NCI-H187 (cell line): Measurements from ENCODE around the gene OR2B2.
"Not testable (repeated sequence)": the region's sequence is repeated elsewhere in the genome, so short reads cannot be mapped to it uniquely, and the experiment has no call there.

Experiments used
- DNase-seq, 2 experiments: peaks; one replicate each; lab custom pipeline; 2025; lab: John Stamatoyannopoulos, UW

The OR2B2 gene

DNA sequence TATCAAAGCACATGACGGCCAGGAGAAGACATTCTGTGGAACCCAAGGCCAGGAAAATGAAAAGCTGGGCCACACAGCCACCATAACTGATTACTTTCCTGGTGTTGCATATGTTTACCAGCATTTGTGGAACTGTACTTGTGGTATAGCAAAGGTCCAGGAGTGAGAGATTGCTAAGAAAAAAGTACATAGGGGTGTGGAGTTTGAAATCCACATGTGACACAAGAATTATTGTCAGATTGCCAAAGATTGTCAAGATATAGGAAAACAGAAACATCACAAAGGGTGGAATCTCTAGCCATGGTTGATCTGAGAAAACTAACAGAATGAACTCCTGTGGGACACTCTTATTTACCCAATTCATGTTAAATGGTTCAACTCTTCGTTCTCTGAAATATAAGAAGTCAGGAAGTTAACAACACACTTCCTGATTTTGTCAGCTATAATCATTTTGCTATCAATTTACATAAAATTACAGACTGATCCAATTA lies at the start of gene OR2B2:
Gene OR2B2, minus strand, starts transcription at position 441 of the 491 bp plus-strand sequence. Its CDS starts 77 bp downstream, at position 364.
- DNase-seq: no peak

- DNase-seq: no peak
Measured at GRCh38 chr6:27957516-27957915, 45.3 kb upstream of the OR2B2 start.

DNA sequence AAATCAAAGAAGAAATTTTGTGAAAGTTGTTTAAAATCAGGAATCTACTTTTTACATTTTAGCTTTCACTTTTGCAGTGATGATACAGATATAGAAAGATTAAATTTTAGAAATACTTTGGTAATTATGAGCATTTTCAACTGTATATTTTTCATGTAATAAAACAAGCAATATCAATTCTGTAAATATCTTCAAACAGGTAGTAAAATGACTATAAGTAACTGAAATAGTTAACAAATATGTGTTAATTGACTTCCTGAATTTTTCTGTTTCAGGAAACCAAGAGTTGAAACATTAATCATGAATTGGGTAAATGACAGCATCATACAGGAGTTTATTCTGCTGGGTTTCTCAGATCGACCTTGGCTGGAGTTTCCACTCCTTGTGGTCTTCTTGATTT lies 44.7 kb upstream of the OR2B2 start, which contains the start of gene OR2B6:
Gene OR2B6, plus strand, starts transcription at position 301 of the 400 bp plus-strand sequence. Its CDS starts 0 bp downstream, at position 301.
- DNase-seq: no peak

- DNase-seq: no peak
Measured at GRCh38 chr6:27951040-27951439, 38.8 kb upstream of the OR2B2 start.

DNA sequence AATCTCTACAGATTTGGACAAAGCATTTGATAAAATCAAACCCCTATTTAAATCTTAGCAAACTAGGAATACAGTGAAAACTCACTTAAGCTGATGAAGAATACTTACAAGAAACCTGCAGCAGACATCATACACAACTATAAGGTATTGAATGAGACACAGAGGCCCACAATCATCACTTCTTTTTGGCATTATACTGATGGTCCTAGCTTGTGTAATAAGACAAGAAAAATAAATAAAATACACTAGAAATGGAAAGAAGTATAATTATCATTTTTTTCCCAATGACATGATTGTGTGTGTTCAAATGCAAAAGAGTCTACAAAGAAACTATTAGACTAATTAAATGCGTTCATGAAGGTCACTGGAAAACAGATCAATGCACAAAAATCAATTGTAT lies 36.0 kb upstream of the OR2B2 start:
- no peak for DNase-seq

DNA sequence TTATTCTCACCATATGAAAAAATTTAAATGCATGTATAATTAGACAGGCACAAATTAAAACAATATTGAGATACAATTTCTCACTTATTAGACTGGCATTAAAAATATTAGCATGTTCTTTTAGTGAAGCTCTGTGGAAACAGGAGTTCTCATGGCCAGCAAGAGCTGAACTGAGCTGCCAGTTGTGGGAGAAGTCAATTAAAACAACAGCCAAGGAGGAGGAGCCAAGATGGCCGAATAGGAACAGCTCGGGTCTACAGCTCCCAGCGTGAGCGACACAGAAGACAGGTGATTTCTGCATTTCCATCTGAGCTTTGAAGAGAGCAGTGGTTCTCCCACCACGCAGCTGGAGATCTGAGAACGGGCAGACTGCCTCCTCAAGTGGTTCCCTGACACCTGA lies 30.9 kb upstream of the OR2B2 start:
- DNase-seq: not testable (repeated sequence)

DNA sequence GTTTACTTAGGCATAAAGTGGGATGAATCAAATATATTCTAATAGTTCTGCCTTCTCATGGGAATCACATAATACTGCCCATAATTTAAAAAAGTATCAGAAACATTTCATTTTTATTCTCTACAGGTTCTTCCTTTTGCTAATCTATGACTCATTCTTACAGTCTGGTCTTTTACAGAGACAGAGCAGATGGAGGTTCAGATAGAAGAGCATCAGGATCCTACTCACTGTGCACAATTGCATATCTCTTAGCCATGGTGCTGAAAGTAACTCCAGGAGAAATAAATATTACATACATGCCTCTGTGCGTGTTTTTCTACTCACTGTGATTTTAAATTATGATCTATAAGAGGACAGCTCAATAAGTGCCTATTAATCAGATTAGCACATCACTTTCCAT lies 28.6 kb upstream of the OR2B2 start:
- no peak for DNase-seq

DNA sequence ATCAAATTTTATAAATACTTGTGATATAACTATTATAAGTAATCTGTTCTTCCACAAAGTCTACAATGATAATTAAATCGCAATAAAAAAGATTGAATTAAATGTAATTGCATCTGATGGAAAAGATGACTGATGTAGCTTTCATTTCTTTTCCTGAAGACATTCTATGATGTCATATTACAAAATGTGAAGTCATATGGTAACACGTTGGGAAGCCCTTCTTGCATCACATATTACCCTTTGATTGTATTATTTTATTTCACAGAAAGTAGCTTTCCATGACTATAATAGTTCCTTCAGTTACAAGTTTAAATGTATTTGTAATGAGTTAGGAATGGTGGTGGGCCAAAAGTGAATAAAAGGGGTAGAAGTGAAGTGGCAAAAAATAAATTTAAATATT lies 19.0 kb upstream of the OR2B2 start:
- no peak for DNase-seq

DNA sequence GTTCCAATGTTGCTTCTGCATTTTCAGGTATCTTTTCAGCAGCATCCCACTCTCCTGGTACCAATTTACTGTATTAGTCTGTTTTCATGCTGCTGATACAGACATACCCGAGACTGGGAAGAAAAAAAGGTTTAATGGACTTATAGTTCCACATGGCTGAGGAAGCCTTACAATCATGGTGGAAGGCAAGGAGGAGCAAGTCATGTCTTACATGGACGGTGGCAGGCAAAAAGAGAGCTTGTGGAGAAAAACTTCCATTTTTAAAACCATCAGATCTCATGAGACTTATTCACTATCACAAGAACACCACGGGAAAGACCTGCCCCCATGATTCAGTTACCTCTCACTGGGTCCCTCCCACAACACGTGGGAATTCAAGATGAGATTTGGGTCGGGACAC lies 17.7 kb upstream of the OR2B2 start:
- DNase-seq: not testable (repeated sequence)

- not testable (repeated sequence) for DNase-seq
Measured at GRCh38 chr6:27928041-27928440, 15.8 kb upstream of the OR2B2 start.

GRCh38 chr6:27924179-27924578 lies 12.0 kb upstream of the OR2B2 start:
- no peak for DNase-seq

GRCh38 chr6:27922949-27923348 lies 10.8 kb upstream of the OR2B2 start:
- no peak for DNase-seq

DNA sequence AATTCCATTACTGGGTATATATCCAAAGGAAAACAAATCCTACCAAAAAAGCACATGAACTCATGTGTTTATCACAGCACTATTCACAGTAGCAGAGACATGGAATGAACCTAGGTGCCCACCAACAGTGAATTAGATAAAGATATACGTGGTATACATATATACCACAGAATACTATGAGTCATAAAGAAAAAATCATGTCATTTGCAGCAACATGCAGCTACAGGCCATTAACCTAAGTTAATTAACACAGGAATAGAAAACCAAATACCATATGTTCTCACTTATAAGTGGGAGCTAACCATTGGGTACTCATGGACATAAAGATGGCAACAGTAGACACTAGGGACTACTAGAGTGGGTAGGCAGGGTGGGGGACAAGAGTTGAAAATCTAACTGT lies 4.2 kb downstream of the OR2B2 start:
- no peak for DNase-seq

GRCh38 chr6:27902335-27903314 lies 9.6 kb downstream of the OR2B2 start:
- DNase-seq: peak; percentile 59 to 89

DNA sequence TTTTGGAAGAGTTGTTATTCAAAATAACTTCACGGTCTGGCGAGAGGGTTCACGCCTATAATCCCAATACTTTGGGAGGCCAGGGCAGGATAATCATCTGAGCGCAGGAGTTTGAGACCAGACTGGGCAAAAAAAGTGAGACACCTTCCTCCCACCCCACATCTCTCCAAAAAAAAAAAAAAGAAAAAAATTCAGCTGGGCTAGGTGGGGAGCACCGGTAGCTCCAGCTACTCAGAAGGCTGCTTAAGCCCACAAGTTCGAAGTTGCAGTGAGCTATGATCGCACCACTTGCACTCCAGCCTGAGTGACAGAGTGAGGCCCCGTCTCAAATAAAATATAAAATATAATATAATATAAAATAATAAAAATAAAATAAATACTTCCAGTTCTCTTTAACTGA lies 10.4 kb downstream of the OR2B2 start:
- DNase-seq: no peak

DNA sequence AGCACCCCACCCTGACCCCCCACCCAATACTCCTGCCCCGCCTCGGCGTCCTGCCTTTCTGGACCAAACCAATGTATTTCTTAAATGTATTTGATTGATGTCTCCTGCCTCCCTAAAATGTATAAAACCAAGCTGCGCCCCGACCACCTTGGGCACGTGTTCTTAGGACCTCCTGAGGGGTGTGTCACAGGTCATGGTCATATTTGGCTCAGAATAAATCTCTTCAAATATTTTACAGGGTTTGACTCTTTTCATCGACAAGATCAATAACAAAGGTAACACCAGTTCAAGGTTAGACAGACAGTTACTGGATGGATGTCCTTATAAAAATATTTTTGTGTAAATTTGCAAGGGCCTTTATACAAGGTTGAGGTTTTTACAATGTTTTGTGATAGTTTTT lies 12.0 kb downstream of the OR2B2 start:
- DNase-seq: not testable (repeated sequence)

DNA sequence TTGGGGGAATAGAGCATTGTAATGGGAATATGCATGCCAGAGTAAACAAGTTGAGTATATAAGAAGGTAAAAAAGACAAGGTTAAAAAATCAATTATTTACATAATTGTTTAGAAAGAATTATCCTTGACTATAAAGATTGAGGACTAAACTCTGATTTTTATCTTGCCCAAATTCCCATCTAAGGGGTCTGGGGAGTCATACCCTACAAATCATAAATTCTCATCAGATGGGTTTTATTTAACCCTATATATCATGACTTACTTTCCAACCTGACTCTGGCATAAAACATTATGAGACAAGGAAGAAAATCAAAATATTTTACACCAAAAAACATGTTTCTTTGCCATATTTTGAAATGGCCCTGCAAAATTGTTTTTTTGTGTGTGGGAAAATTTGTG lies 12.7 kb downstream of the OR2B2 start:
- DNase-seq: no peak

DNA sequence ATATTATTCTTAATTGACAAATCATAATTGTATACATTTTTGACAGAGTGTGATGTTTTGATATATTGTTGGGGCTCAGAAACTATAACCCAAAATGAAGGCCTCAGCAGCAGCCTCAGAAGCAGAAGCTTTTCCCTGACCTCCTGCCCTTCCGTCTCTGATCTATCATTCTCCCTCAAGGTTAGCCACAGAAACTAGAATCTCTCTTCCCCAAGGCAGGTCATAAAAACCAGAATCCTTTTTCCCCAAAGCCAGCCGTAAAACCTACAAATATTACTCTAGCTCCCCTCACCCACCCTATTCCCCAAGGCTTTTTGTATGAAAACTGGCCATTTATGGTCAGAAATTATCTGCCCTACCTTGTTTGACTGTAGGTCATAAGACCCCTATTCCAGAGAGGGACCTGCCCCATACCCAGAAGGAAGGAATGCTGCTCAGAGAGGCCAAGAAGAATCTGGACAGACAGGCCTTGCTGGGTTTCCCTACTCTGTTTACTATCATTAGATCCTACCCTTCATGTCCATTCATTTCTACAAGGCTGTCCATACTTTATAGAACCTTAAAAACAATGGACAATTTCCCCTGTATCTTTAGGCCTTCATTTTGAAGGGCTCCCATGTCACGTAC lies 14.5 kb downstream of the OR2B2 start:
- no peak for DNase-seq

DNA sequence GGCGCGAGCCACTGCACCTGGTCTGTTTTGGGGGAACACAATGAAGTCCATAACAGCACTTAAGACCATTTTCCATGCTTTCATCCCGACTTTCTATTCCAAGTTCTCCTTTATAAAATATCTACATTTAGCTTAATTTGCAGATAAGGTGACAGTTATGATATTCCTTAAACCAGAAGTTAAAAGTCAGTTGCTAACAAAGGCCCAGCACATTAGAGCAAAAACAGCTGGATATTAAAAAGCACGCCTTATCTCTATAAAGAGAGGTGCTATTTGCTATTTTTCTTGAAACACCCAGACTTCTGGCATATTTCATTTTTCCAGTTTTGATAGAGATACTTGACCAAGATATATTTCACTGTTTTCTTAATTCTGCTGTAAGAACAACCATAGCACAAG lies 15.8 kb downstream of the OR2B2 start:
- DNase-seq: no peak

- DNase-seq: peak; percentile 62
Measured at GRCh38 chr6:27894839-27895762, 17.1 kb downstream of the OR2B2 start.

DNA sequence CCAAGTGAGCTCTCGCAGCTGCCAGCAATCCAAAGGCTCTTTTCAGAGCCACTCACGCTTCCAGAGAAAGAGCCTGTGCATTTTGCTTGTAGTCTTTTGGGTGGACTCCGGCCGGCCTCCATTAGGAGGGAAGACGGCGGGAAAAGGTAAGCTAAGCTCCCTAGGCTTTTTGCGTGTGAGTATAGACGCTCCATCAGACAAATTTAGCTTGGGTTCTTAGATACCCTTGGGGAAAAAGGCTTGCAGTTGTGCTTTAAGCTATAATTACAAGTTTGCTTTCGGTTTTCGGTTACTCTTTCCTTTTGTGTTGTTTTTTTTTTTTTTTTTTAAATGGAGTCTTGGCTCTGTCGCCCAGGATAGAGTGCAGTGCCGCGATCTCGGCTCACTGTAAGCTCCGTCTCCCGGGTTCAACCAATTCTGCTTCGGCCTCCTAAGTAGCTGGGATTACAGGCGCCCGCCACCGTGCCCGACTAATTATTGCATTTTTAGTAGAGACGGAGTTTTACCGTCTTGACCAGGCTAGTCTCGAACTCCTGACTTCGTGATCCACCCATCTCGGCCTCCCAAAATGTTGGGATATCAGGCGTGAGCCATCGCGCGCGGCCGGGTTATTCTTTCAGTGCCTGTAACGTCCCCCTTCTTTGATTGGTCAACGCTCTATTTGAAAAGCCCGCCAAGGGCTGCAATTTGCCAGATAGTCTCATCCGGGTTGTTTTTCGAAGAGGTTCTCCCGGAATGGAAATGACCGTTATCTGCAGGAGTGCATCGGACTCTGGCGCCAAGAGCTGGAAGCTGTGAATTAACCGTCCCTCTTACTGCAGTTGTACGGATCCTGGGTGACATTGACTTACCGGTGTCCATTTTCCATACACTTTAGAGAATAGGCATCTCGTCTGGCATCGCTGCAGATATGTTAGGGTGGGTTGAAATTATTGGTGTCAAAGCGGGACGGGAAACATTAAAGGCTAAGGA lies 18.1 kb downstream of the OR2B2 start:
- DNase-seq: peak; percentile 77 to 82
